Embryonic facial prominence (tissue), 1 donor: ENCODE results near the gene TUBGCP3.

Source experiments
- DNase-seq: peaks from one replicate; pipeline ENCODE4 v3.0.0-alpha.2; 2016; ENCODE audit errors: extremely low spot score

Gene TUBGCP3

GRCh38 chr13:112452380-112453206 is 135.4 kb downstream of the TUBGCP3 start:
- no peak for DNase-seq

GRCh38 chr13:112451512-112452379 is 136.2 kb downstream of the TUBGCP3 start:
- DNase-seq, result no peak

- no peak for DNase-seq
These were observed 137.1 kb downstream of the TUBGCP3 start for GRCh38 chr13:112450904-112451240.

GRCh38 chr13:112450118-112450903 is 137.6 kb downstream of the TUBGCP3 start:
- no peak for DNase-seq

GRCh38 chr13:112449545-112449930 is 138.4 kb downstream of the TUBGCP3 start:
- no peak for DNase-seq

- no peak for DNase-seq
These were observed 139.1 kb downstream of the TUBGCP3 start for GRCh38 chr13:112448621-112449544.

GRCh38 chr13:112447761-112448603 is 140.0 kb downstream of the TUBGCP3 start:
- no peak for DNase-seq

- DNase-seq, result no peak
These were observed 140.6 kb downstream of the TUBGCP3 start for GRCh38 chr13:112447306-112447705.

- DNase-seq, result no peak
These were observed 141.1 kb downstream of the TUBGCP3 start for GRCh38 chr13:112446867-112447266.

- no peak for DNase-seq
These were observed 141.5 kb downstream of the TUBGCP3 start for GRCh38 chr13:112446347-112446861.

- no peak for DNase-seq
These were observed 142.3 kb downstream of the TUBGCP3 start for GRCh38 chr13:112445411-112446271.

GRCh38 chr13:112444416-112445399 is 143.2 kb downstream of the TUBGCP3 start:
- DNase-seq, result no peak

GRCh38 chr13:112443995-112444311 is 144.0 kb downstream of the TUBGCP3 start:
- peak; percentile 43 for DNase-seq

GRCh38 chr13:112443191-112443994 is 144.6 kb downstream of the TUBGCP3 start:
- DNase-seq, result no peak

- no peak for DNase-seq
These were observed 145.4 kb downstream of the TUBGCP3 start for GRCh38 chr13:112442483-112443090.

- DNase-seq, result no peak
These were observed 146.1 kb downstream of the TUBGCP3 start for GRCh38 chr13:112441779-112442310.
